GM23338 (cell line): ENCODE results near the gene NTNG1. TPM values are rescaled to one million over a fixed set of nuclear protein-coding genes. Genes with fewer than 3 reads are reported as not detected.

ENCODE experiments used
- CTCF ChIP-seq, 2 experiments: fragments of 200-600 bp in 1 of 2; sonication (generic) in 1 of 2; conservative IDR thresholded peaks; 2 replicates each; pipeline versions ENCODE4 v1.5.1 to v1.6.1; 2016 to 2017; ENCODE audit warnings: antibody characterized with exemption in 2 of 2, low read depth in 2 of 2, mild to moderate bottlenecking in 2 of 2, moderate library complexity in 1 of 2
- ETS1 ChIP-seq: IDR thresholded peaks from 2 replicates; pipeline ENCODE4 v1.6.1; 2016; ENCODE audit warnings: antibody characterized with exemption
- EZH2 ChIP-seq: fragments of 200-600 bp; sonication (generic); IDR thresholded peaks from one replicate; pipeline ENCODE4 v1.8.0; 2017; ENCODE audit warnings: antibody characterized with exemption, mild to moderate bottlenecking, low read depth; ENCODE audit not compliant: unreplicated experiment
- EZH2phosphoT487 ChIP-seq: fragments of 200-600 bp; sonication (generic); IDR thresholded peaks from one replicate; pipeline ENCODE4 v1.8.1; 2018; ENCODE audit warnings: antibody characterized with exemption; ENCODE audit not compliant: unreplicated experiment
- NANOG ChIP-seq: IDR thresholded peaks from 2 replicates; pipeline ENCODE4 v1.6.1; 2016; ENCODE audit warnings: antibody characterized with exemption, borderline replicate concordance
- ZNF462 ChIP-seq: fragments of 250-450 bp; sonication (Bioruptor Pico); IDR thresholded peaks from 2 replicates; pipeline ENCODE4 v1.5.0; 2020; ENCODE audit warnings: mild to moderate bottlenecking, moderate library complexity
- polyA plus RNA-seq: library from polyadenylated mRNA; unstranded; fragments of >200 nt; fragmentation: Nextera tagmentation; extraction: Ambion mirVana; gene quantifications from 2 replicates; pipeline ENCODE4 v1.2.1, GENCODE V29; 2016
- total RNA-seq: library from RNA; depleted of rRNA; stranded (reverse); fragments of >200 nt; shearing (Covaris generic); gene quantifications from 2 replicates; pipeline ENCODE4 v1.2.3, GENCODE V29; 2014

NTNG1 gene
- total and polyA plus RNA-seq, 2 experiments from 2014 or later, result 7.2 to 10.3 TPM

- TF ChIP-seq ZNF462 (CRISPR knock-in tag) (no peak), EZH2phosphoT487 (no peak), EZH2 (no peak), ETS1 (no peak), NANOG (no peak), CTCF (conservative IDR thresholded peaks at IDR 0.05; ENCODE audit: low read depth in 2 of 2) (no peak)
Observed at GRCh38 chr1:107172450-107173170, 31.8 kb downstream of the NTNG1 start (continued).
